GM19099 (cell line): ENCODE data around the gene AIF1L.

Experiments
- POLR2A ChIP-seq: IDR thresholded peaks from 3 replicates; pipeline ENCODE4 v1.6.1; 2011; ENCODE audit warnings: low read depth; ENCODE audit not compliant: insufficient read length; ENCODE audit errors: extremely low read depth

The AIF1L gene

DNA sequence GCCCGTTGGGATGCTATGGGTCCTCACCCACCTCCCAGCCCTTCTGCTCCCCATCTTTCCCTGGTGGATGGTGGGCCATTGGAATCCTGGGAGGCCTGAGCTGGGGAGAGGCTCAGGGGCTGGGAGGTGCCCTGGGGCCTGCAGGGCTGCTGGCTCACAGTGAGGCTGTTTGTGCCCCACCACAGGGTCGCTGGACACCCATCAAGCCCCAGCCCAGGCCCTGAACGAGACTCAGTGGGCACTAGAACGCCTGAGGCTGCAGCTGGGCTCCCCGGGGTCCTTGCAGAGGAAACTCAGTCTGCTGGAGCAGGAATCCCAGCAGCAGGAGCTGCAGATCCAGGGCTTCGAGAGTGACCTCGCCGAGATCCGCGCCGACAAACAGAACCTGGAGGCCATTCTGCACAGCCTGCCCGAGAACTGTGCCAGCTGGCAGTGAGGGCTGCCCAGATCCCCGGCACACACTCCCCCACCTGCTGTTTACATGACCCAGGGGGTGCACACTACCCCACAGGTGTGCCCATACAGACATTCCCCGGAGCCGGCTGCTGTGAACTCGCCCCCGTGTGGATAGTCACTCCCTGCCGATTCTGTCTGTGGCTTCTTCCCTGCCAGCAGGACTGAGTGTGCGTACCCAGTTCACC lies 4.9 kb upstream of the AIF1L start:
- no peak for TF ChIP-seq POLR2A

DNA sequence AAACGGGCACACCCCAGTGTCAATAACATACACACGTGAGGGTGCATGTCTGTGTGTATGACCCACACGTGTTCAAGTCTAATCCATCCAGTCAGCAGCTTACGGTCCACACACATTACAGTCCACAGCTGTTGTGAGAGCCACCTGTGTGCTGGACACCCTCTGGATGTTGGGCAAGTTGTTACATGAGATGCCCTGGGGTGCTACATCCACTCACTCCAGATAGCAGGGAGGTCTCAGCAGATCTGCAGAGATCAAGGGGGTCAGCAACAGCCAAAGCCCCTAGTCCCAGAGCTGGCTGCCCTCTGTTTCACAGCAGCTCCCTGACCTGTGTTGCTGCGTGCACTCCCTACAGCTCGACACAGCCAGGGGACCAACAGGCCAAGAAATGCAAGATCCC lies 4.3 kb upstream of the AIF1L start:
- no peak for TF ChIP-seq POLR2A

GRCh38 chr9:131092548-131093440 lies 3.5 kb upstream of the AIF1L start:
- TF ChIP-seq POLR2A = no peak

GRCh38 chr9:131094015-131094414 lies 2.3 kb upstream of the AIF1L start:
- no peak for TF ChIP-seq POLR2A

GRCh38 chr9:131094622-131095021 lies 1.7 kb upstream of the AIF1L start:
- TF ChIP-seq POLR2A = no peak

DNA sequence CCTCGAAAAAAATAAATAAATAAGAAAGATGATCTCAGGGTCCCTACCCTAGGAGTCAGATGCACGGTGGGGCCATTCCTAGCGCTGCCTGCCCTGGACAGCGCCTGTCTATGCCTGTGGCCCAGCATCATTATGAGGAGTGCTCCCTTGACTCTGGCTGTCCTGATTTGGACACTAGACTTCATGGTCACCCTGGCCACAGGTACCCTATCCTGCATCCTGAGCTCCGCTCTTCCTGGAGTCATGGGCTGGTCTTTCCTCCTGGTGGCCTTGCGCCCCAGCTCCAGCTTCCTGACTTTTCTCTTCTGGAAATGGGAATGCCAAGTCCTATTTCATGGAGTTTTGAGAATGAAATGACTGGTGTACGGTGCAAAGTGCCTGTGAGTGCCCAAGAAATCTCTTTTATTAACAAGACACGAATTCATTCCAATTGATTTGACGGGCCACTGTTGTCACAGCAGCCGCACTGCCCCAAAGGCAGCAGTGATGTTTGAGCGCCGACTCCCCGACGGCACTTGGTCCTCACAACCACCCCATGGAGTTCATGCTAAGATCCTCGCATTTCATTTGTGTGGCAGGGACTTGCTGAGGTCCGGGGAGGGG lies 564 bp upstream of the AIF1L start:
- no peak for TF ChIP-seq POLR2A

DNA sequence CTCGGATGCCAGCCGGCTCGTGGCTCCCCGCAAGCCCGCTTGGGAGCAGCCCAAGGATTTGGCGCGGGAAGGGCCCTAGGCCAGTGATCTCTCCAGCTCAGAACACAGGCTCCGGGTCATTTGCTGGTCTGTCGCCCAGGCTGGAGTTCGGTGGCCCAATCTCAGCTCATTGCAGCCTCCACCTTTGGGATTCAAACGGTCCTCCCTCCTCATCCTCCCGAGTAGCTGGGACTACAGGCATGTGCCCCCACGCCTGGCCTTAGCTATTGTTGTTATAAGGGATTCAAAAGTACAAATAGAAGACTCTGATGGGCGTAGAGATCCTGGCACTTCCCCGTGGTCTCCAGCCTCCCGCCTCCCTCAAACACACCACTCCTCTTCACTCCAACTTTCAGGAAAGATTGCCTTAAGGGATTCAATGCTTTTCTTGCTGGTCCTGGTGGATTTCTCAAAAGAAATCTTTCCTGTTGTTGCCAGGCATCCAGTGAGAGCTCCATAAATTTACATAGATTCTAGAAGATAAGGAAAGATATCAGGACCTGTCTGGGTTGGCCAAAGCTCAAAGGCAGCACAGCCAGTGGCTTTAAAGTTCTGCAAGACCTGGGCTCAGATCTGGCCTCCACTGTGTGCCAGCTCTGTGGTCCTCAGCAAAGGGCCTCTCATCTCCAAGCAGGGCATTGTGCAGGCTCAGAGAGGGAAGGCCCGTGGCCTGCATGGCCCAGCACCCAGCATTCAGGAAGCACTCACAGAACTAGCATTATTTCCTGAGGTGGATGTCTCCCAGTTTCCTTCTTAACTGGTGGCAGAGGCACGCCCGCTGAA lies 1.0 kb downstream of the AIF1L start:
- TF ChIP-seq POLR2A = no peak

DNA sequence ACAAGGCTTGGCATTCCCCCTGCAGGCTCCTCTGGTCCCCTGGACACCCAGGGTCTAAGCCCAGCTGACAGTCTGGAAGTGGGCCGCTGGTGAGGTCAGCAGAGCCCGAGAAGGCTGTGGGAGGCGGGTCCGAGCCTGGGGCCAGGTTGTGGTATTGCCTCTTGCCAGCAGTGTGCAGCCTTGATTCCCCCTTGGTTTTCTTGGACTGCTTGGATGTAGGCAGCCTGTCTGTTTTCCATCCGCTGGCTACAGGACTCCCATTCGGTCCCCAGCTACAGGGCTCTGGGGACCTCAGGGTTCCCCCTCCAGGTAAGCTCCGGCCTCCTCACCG lies 1.6 kb downstream of the AIF1L start:
- TF ChIP-seq POLR2A = no peak

DNA sequence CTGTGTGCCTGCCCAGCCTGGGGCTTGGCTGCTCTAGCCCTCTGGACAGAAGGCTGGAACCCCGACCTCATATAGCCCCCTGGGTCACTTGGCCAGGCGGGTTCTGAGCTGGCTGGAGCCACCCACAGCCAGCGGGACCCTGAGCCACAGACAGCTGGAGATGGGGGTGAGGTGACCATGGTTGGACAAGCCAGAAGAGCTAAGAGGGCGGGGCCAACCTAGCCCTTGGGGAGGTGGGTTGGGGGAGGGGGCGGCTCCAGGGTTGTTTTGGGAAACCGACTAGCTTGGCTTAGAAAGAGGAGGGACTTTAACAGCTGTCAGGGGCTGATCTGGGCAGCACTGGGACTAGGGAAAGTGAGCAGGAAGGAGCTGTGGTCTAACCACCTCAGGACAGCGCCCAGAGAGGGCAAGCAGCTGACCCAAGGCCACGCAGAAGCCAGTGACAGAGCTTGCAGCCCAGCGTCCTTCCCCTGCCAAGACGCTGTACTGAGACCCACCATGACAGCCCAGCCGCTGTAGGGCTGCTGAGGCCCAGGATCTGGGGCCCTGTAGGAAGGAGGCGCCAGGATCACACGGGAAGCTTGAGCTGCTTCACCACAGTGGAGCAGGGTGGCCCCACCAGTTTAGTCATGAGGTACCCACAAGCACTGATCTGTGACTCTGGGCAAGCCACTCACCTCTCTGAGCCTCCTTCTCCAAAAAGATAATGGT lies 2.2 kb downstream of the AIF1L start:
- no peak for TF ChIP-seq POLR2A

- no peak for TF ChIP-seq POLR2A
Observed at GRCh38 chr9:131099102-131099606, 2.8 kb downstream of the AIF1L start.

DNA sequence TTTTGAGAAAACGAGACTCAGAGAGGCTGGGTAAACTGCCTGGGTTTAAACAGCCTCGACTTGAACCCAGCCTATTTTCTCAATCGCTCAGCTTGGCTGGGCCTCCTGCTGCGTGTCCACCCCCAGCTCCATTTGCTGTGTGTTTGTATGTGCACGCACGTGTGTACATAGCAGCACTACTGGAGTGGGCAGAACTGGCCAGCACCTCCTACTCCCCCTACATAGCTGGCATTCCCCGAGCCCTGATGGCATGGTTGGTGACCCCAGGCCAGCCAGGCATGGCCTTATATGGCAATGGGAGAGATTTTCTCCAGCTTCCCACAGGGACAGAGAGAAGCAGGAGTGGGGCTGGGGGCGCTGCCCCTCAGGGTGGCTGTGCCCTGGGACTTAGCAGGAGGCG lies 4.1 kb downstream of the AIF1L start:
- TF ChIP-seq POLR2A = no peak

- TF ChIP-seq POLR2A = no peak
Observed at GRCh38 chr9:131101207-131101964, 5.1 kb downstream of the AIF1L start.

- TF ChIP-seq POLR2A = no peak
Observed at GRCh38 chr9:131103024-131103423, 6.7 kb downstream of the AIF1L start.

DNA sequence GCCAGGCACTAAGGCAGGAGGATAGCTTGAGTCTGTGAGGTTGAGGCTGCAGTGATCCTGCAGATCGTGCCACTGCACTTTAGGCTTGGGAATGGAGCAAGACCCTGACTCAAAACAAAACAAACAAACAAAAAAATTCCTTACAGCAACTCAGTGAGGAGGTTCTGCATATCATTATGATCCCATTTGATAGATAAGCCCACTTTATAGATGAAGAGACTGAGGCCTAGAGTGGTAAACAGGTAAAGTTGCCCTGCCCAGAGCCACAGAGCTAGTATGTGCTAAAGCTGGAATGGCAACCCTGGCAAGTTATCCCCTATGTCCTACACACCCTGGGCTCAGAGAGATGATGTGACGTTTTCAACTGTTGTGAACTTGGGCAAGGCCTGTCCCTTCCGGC lies 7.2 kb downstream of the AIF1L start:
- no peak for TF ChIP-seq POLR2A

- no peak for TF ChIP-seq POLR2A
Observed at GRCh38 chr9:131104016-131104740, 7.8 kb downstream of the AIF1L start.
